GM18858 (cell line): ENCODE results near the gene KIR2DL3.
"Not testable (repeated sequence)": the region's sequence is repeated elsewhere in the genome, so short reads cannot be mapped to it uniquely, and the experiment has no call there.

Experiments
- ATAC-seq: cut with Tn5 transposase; IDR thresholded peaks from one replicate; pipeline ENCODE4 v1.9.1; 2021; ENCODE audit not compliant: unreplicated experiment

The KIR2DL3 gene

DNA sequence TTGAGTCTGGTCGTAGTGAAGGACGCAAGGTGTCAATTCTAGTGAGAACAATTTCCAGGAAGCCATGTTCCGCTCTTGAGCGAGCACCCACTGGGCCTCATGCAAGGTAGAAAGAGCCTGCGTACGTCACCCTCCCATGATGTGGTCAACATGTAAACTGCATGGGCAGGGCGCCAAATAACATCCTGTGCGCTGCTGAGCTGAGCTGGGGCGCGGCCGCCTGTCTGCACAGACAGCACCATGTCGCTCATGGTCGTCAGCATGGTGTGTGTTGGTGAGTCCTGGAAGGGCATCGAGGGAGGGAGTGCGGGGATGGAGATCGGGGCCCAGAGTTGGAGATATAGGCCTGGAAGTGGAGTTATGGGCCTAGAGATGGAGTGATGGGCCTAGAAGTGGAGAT is at the start of gene KIR2DL3:
KIR2DL3 (plus strand) TSS at position 208 of the 400 bp plus-strand sequence; CDS start at position 241, 33 bp downstream.
- ATAC-seq, result not testable (repeated sequence)

DNA sequence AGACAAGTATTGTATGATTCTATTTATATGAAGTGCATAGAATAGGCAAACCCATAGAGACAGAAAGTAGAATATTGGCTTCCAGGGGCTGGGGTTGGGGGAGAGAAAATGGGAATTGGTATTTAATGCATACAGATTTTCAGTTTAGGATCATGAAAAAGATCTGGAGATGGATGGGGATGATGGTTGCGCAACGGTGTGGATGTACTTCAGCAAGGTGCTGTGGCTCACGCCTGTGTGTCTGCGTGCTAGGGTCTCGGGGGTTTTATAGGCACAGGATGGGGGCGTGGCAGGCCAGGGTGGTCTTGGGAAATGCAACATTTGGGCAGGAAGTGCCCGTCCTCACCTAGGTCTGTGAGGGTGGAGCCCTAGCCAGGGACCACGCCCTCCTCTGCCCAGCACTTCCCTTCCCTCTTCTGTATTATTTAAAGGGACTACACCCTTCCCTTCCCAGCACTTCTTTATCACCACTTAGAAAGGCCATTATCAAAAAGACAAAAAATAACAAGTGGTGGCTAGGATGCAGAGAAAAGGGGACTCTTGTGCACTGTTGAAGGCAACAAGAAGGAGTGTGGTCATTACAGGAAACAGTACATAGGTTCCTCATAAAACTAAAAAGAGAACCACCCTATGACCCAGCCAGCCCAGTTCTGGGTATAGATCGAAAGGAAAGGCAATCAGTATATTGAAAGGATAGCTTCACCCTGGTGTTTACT is 46.6 kb upstream of the KIR2DL3 start:
- ATAC-seq, result no peak

- no peak for ATAC-seq
Observed at GRCh38 chr19:54692298-54692615, 46.1 kb upstream of the KIR2DL3 start.

DNA sequence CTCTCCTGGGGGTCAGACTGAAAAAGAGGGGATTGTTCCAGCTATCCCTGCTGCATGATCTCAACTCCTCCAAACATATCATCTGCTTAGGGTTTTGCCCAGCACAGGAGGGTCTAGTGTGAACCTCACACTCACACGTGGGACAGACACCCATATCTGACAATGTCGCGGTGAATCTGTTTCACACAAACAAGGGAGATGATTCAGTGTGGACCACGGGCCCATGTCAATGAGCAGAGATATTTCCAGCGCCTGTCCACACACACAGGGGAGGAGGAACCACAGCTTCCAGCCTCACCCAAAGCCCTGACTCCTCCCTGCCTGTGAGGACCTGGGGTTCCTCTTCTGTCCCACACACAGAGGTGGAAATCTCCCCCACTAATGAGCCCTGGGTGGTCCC is 43.7 kb upstream of the KIR2DL3 start:
- no peak for ATAC-seq

DNA sequence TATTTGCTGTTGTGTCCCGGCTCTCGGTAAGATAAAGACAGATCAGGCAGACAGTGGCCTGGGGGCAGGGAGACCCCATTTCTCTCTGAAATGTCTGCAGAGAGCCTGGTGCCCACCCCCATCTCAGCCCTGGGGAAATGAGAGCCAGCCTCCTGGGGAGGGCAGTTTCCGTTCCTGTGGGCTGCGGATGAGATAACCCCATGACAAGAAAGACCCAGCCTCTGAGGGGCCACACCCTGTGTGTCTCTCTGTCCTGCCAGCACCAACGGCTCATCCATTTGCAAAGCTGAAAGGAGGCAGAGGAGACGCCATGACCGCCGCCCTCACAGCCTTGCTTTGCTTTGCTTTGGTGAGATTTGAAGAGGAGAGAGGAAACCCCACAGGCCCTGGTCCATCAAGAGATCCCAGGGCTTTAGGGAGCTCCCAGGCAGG is 42.2 kb upstream of the KIR2DL3 start:
- no peak for ATAC-seq

- ATAC-seq, result no peak
Observed at GRCh38 chr19:54696766-54697165, 41.5 kb upstream of the KIR2DL3 start.

GRCh38 chr19:54697716-54698115 is 40.6 kb upstream of the KIR2DL3 start:
- not testable (repeated sequence) for ATAC-seq

DNA sequence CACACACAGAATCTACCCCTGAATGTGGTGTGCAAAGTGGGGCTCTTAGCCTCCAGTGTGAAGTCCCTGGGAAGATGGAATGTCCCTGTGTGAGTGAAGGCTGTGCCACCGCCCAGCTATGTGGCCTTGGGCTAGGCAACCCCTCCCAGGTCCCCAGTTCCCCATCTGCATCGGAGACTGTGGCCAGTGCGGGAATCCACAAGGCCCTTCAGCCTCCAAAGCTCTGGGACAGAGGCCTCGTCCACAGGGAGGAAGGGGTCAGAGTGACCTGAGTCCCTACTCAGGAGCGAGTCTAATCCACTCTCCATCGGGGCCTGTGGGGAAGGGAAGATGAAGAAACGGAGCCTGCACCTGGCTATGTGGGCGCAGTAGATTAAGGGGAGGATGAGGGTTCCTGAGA is 33.4 kb upstream of the KIR2DL3 start:
- no peak for ATAC-seq

GRCh38 chr19:54707962-54708361 is 30.4 kb upstream of the KIR2DL3 start:
- ATAC-seq, result no peak

DNA sequence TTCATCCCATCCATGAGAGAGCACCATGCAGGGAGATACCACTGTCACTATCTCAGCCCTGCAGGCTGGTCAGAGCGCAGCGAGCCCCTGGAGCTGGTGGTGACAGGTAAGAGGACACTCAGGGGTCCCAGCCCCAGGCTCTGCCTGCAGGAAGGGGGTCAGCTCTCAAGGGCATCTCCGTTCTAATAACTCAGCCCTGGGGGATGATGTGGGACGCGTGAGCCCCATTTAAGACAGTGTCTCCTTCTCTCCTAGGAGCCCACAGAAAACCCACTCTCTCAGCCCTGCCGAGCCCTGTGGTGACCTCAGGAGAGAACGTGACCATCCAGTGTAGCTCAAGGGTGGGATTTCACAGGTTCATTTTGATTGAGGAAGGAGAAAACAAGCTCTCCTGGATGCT is 29.5 kb upstream of the KIR2DL3 start:
- no peak for ATAC-seq

DNA sequence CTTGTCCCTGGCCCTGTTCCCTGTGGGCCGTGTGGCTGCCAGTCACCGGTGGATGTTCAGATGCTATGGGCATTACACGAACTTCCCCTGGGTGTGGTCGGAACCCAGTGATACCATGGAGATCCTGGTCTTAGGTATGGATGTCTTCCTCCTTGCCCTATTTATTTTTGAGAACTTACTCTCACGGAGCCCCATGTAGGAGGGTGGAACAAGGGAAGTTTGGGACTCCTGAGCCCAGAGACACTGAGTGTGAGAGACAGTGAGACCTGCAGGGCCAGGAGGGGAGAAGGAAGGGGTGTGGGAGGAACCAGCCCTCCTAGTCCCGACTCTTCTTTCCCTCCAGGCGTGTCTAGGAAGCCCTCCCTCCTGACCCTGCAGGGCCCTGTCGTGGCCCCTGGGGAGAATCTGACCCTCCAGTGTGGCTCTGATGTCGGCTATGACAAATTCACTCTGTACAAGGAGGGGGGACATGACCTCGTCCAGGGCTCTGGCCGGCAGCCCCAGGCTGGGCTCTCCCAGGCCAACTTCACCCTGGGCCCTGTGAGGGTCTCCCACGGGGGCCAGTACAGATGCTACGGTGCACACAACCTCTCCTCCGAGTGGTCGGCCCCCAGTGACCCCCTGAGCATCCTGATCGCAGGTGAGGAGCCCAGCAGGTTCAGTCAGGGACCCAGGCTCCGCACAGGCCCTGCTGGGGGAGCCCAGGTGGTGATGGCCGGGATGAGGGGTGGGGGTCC is 28.9 kb upstream of the KIR2DL3 start:
- ATAC-seq, result no peak

DNA sequence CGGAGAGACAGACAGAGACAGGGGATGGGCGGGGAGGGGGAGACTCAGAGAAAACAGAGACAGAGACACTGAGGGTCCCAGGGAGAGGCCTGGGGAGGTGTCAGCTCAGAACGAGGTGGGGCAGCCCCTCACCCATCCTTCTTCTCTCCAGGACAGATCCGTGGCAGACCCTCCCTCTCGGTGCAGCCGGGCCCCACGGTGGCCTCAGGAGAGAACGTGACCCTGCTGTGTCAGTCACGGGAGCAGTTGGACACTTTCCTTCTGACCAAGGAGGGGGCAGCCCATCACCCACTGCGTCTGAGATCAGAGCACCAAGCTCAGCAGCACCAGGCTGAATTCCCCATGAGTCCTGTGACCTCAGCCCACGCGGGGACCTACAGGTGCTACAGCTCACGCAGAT is 28.4 kb upstream of the KIR2DL3 start:
- ATAC-seq, result not testable (repeated sequence)

- no peak for ATAC-seq
Observed at GRCh38 chr19:54724142-54724541, 14.2 kb upstream of the KIR2DL3 start, which contains the start of gene KIR3DL3. TSS of gene KIR3DL3 (plus strand) at chr19:54724442. CDS start at chr19:54724497, 55 bp downstream.

GRCh38 chr19:54724644-54725043 is 13.7 kb upstream of the KIR2DL3 start:
- no peak for ATAC-seq

- ATAC-seq, result no peak
Observed at GRCh38 chr19:54725321-54725720, 13.0 kb upstream of the KIR2DL3 start.

DNA sequence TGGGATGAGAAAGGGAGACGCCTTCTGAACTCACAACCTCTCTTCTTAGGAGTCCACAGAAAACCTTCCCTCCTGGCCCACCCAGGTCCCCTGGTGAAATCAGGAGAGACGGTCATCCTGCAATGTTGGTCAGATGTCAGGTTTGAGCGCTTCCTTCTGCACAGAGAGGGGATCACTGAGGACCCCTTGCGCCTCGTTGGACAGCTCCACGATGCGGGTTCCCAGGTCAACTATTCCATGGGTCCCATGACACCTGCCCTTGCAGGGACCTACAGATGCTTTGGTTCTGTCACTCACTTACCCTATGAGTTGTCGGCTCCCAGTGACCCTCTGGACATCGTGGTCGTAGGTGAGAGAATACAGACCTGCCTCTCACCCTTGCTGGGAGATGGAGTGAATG is 10.8 kb upstream of the KIR2DL3 start:
- no peak for ATAC-seq

- no peak for ATAC-seq
Observed at GRCh38 chr19:54728167-54728566, 10.1 kb upstream of the KIR2DL3 start.

DNA sequence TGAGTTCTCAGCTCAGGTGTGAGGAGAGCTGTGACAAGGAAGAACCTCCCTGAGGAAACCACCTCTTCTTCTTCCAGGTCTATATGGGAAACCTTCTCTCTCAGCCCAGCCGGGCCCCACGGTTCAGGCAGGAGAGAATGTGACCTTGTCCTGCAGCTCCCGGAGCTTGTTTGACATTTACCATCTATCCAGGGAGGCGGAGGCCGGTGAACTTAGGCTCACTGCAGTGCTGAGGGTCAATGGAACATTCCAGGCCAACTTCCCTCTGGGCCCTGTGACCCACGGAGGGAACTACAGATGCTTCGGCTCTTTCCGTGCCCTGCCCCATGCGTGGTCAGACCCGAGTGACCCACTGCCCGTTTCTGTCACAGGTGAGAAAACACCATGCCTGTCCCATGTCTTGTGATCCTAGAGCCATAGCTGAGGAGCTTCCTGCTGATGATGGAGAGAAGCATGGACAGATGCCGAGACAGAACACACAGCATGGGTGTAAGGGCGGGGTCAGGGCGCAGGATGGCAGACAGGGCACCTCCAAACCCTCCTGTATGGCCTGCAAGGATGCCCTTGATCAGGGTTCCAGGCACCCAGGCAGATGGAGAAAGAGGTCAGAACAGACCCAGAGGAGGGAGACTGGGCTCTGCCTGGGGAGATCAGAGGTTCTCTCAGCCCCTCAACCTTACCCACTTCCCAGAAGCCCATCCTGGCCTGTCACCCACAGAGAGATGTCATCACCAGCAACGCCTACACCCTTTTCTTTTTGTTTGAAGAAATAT is 8.7 kb upstream of the KIR2DL3 start:
- no peak for ATAC-seq

GRCh38 chr19:54731191-54731590 is 7.1 kb upstream of the KIR2DL3 start:
- no peak for ATAC-seq

DNA sequence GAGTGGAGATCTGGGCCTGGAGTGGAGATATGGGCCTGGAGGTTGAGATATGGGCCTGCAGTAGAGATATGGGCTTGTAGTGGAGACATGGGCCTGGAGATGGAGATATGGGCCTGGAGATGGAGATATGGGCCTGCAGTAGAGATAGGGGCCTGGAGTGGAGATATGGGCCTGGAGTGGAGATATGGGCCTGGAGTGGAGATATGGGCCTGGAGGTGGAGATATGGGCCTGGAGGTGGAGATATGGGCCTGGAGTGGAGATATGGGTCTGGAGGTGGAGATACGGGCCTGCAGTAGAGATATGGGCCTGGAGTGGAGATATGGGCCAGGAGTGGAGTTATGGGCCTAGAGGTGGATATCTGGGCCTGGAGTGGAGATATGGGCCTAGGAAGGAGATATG is 402 bp downstream of the KIR2DL3 start:
- ATAC-seq, result no peak

DNA sequence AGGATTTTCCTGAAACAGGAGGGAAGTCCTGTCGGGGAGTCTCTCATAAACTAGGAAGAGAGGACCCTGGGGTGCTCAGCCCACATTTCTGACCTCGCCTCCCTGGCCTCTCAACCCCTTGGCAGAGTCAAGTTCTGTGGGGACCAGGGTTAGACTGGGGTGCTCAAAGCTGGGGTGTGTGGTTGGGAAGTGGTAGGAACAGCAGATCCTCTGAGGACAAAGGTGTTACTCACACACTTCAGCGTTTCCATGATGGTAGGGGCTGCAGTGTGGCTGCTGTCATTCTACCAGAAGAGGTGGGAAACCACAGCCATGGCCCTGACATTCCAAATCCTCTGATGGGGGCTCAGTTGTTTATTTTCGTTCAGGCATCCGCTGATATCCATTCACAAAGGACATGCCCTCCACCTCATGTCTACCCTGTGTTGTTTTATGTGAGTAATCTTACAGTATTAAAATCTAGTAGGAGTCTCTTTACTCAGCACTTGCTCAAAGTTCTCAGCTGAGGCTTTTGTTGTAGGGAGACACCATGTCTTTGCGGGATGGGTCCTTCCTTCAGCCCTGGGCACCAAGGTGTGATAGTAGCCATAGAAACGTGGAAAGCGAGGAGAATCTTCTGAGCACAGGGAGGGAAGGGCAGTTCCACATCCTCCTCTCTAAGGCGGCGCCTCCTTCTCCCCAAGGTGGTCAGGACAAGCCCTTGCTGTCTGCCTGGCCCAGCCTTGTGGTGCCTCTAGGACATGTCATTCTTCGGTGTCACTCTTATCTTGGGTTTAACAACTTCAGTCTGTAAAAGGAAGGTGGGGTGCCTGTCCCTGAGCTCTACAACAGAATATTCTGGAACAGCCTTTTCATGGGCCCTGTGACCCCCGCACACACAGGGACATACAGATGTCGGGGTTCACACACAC is 1.5 kb downstream of the KIR2DL3 start:
- ATAC-seq, result no peak
